Activated T-helper 9 cell treated with anti-CD3 and anti-CD28 coated beads, Interleukin-2, amount 50 U/mL, for 16 hours (primary cell): ENCODE measurements around the gene BCKDHA.
"Not testable (repeated sequence)": the region's sequence is repeated elsewhere in the genome, so short reads cannot be mapped to it uniquely, and the experiment has no call there.

ENCODE experiments used
- DNase-seq: peaks from one replicate; pipeline ENCODE4 v3.0.0-alpha.2; 2020; ENCODE audit warnings: low read depth

BCKDHA gene

GRCh38 chr19:41447732-41448332 is 50.2 kb downstream of the BCKDHA start:
- DNase-seq: no peak

DNA sequence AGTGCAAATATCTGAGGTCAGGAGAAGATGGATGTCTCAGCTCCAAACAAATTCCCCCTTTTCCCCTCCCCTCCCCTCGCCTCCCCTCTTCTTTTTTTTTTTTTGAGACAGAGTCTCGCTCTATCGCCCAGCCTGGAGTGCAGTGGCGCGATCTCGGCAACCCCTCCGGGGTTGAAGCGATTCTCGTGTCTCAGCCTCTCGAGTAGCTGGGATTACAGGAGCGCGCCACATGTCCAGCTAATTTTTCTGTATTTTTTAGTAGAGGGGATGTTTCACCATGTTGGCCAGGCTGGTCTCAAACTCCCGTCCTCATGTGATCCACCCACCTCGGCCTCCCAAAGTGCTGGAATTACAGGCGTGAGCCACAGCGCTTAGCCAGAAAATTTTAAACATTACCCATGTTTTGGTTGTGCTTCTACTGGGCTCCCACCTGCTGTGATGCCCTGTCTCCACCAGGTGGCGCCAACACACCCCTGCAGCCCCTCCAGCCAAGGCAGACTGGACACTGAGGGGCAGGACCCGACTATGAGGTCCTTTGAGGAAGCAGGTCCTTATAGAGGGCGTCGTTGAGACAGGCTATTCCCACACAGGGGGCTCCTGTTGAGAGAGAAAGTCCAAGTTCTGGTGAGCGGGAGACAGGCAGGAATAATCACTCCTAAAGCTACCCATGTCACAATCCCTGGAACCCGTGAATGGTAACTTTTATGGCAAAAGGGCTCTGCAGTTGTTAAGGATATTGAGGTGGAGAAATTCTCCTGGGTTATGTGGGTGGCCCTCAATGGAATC is 51.7 kb downstream of the BCKDHA start:
- peak; percentile 63 for DNase-seq

DNA sequence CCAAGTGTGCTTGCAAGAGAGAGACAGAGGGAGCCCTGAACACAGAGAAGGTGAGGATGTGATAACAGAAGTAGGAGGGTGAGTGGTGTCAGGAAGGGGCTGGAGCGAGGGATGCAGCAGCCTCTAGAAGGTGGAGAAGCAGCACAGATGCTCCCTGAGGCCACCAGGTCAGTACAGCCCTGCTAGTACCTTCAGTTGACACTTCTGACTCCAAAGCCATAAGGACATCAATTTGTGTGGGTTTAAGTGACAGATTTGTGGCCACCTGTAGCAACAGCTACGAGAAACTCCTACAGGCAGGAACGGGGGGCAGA is 52.2 kb downstream of the BCKDHA start:
- DNase-seq: no peak

GRCh38 chr19:41452584-41453275 is 55.1 kb downstream of the BCKDHA start:
- DNase-seq: no peak

GRCh38 chr19:41455936-41456335 is 58.3 kb downstream of the BCKDHA start:
- no peak for DNase-seq

- no peak for DNase-seq
These were observed 58.8 kb downstream of the BCKDHA start for GRCh38 chr19:41456342-41456918.

DNA sequence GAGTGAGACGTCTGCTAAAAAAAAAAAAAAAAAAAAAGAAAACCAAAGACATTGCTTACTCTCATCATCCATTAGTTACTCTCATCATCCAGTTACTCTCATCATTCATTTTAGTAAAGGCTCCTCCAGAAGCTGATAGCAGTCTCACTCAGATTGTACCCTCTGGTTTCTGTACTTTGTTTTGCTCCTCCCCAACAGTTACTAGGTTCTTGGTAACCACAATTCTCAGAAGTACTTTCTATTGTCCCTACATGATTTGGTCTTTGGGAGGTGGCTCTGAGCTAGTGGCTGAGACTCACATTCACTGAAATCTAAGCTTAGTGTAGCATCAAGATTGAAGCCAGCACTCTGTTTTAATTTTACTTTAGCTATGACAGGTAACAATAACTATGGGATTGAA is 59.6 kb downstream of the BCKDHA start:
- DNase-seq: no peak

DNA sequence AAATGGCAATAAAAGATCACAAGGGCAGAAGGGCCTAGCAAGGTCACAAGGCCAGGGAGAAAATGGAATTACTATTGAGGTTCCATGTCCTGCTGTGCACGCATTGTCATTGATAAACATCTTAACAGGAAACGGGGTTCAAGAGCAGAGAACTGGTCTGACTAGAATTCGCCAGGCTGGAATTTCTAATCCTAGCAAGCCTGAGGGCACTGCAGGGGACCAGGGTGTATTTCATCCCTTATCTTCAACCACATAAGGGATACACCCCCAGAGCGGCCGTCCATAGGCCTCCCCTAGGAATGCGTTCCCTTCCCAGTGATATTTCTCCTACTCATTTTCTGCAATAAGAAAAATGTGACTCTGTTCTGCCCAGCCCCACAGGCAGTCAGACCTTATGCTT is 64.9 kb downstream of the BCKDHA start:
- no peak for DNase-seq

DNA sequence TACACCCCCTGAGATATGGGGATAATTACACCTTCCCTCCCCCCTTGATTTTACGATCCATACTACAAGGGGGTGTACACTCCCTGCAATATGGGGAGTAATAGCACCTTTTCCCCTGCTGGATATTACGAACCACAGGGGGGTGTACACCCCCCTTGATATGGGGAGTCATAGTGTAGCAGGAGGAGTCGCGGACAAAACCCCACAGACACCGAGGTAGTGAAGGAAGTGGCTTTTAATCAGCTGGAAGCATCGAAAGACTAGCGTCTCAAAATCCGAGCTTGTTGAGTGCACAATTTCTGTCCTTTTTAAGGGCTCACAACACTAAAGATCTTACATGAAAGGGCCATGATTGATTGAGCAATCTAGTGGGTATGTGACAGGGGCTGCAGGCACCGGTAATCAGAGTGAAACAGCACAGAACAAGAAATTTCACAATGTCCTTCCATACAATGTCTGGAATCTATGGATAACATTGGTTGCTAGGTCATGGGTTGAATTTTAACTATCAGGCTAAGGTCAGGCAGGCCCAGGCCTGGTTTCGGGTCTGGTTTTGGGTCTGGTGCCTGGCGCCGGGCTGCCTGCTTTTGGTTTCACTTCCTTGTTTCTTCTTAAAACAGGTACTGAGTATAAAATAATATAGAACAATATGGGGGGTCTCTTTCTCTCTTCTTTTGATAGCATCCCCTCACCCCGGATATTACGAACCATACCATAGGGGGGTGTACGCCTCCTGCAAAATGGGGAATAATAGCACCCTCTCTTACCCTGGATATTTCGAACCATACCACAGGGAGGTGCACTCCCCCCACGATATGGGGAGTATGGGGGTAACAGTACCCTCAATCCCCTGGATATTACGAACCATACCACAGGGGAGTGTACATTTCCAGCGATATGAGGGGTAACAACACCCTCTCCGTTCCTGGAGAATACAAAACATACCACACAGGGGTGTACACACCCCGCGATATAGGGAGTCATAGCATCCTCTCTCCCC is 65.9 kb downstream of the BCKDHA start:
- DNase-seq: not testable (repeated sequence)
